WTC11 (cell line): ENCODE data around the gene DLG1. TPM values are rescaled to one million over a fixed set of nuclear protein-coding genes. Genes with fewer than 3 reads are reported as not detected.

Source experiments
- ATAC-seq: fragments of 200-7000 bp; cut with Tn5 transposase; 2 replicates; pipeline ENCODE4 v1.10.0; 2021; ENCODE audit warnings: mild to moderate bottlenecking, moderate library complexity
- CTCF ChIA-PET: fragments of 300-600 bp; sonication (Branson Sonifier 250); formaldehyde crosslinking; loops from one replicate; lab custom pipeline; 2021; ENCODE audit warnings: antibody characterized with exemption; lab: Charles Lee
- POLR2A ChIA-PET: fragments of 350-600 bp; sonication (Branson Sonifier 250); formaldehyde crosslinking; loops from one replicate; lab custom pipeline; 2021; ENCODE audit warnings: antibody characterized with exemption; lab: Charles Lee
- DNase-seq: peaks from one replicate; pipeline ENCODE4 v3.0.0; 2021; ENCODE audit warnings: low spot score
- H3K27ac Mint-ChIP-seq: 2 replicates; pipeline ENCODE4 v1.8.0; 2021; ENCODE audit warnings: mixed read lengths
- H3K27me3 Mint-ChIP-seq: 2 replicates; pipeline ENCODE4 v1.8.0; 2021; ENCODE audit warnings: low read depth, mild to moderate bottlenecking, moderate library complexity, mixed read lengths
- H3K36me3 Mint-ChIP-seq: 2 replicates; pipeline ENCODE4 v1.8.0; 2021; ENCODE audit warnings: mixed read lengths
- H3K4me1 Mint-ChIP-seq: 2 replicates; pipeline ENCODE4 v1.8.0; 2022; ENCODE audit warnings: mixed read lengths
- H3K4me3 Mint-ChIP-seq: 2 replicates; pipeline ENCODE4 v1.8.0; 2021; ENCODE audit warnings: mild to moderate bottlenecking, moderate library complexity, mixed read lengths
- H3K9me3 Mint-ChIP-seq: 2 replicates; pipeline ENCODE4 v1.8.0; 2021; ENCODE audit warnings: mixed read lengths
- AFF4 ChIP-seq: sonication (generic); formaldehyde crosslinking; IDR thresholded peaks from 2 replicates; pipeline ENCODE4 v1.8.1; 2023; ENCODE audit warnings: mild to moderate bottlenecking, missing genetic modification reagents, borderline replicate concordance
- ATF2 ChIP-seq: sonication (generic); formaldehyde crosslinking; IDR thresholded peaks from 2 replicates; pipeline ENCODE4 v1.8.1; 2022; ENCODE audit warnings: low read depth, missing genetic modification reagents, borderline replicate concordance
- KAT7 ChIP-seq: sonication (generic); formaldehyde crosslinking; IDR thresholded peaks from 2 replicates; pipeline ENCODE4 v1.8.1; 2023; ENCODE audit warnings: missing genetic modification reagents, mild to moderate bottlenecking, borderline replicate concordance
- SMAD3 ChIP-seq: sonication (generic); formaldehyde crosslinking; IDR thresholded peaks from 2 replicates; pipeline ENCODE4 v1.8.0; 2022; ENCODE audit warnings: missing genetic modification reagents, mild to moderate bottlenecking, borderline replicate concordance
- ZNF121 ChIP-seq: sonication (generic); formaldehyde crosslinking; IDR thresholded peaks from 2 replicates; pipeline ENCODE4 v1.8.0; 2023; ENCODE audit warnings: missing genetic modification reagents
- ZNF232 ChIP-seq: sonication (generic); formaldehyde crosslinking; IDR thresholded peaks from 2 replicates; pipeline ENCODE4 v1.8.0; 2022; ENCODE audit warnings: mild to moderate bottlenecking, missing genetic modification reagents
- ZNF281 ChIP-seq: sonication (generic); formaldehyde crosslinking; IDR thresholded peaks from 2 replicates; pipeline ENCODE4 v1.8.0; 2023; ENCODE audit warnings: mild to moderate bottlenecking, missing genetic modification reagents
- total RNA-seq: library from RNA; stranded (reverse); gene quantifications from 3 replicates; pipeline ENCODE4 v1.2.3, GENCODE V29; 2021
- TF ChIP-seq, protein P1 (sequence below): sonication (generic); formaldehyde crosslinking; IDR thresholded peaks from 2 replicates; pipeline ENCODE4 v1.8.1; 2023; ENCODE audit warnings: mild to moderate bottlenecking, missing genetic modification reagents
- TF ChIP-seq, protein P2 (sequence below): fragments of 250-450 bp; sonication (Bioruptor Pico); conservative IDR thresholded peaks from 2 replicates; pipeline ENCODE4 v1.9.0; 2021; ENCODE audit warnings: mild to moderate bottlenecking
- TF ChIP-seq, protein P3 (sequence below): fragments of 250-450 bp; sonication (Bioruptor Pico); IDR thresholded peaks from 2 replicates; pipeline ENCODE4 v1.9.0; 2021; ENCODE audit warnings: mild to moderate bottlenecking

Gene DLG1
- total RNA-seq, 1 experiment from 2014 or later = 81.1 TPM

DNA sequence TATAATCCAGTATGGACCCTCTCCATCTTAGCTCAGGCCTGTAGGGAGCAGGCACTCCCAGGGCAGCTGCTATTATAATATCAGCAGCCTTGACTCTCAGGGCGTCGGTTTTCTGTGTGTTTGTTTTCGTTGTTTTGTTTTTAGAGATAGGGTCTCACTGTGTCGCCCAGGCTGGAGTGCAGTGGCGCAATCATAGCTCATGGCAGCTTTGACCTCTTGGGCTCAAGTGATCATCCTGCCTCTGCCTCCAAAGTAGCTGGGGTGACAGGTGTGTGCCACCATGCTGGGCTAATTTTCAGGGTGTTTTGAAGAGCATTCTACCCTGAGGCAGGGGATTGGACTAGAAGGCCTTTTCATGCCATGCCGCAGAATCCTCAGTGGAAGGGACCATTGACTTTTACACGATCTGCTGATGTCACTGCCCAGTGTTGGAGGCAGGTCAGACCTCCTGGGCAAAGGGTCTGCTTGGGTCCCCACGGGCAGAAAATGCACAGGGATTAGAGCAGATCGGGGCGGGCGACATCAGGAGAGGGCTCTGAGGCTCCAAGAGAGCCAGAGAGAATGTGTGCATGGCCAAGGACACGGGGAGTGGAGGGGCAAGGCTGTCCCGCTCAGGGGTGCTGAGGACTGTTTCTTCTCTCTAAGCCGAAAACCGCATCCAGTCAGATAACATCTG, 276.5 kb downstream of the DLG1 start:
- no peak for DNase-seq
- peak; percentile 88 for TF ChIP-seq ZNF121 (CRISPR knock-in tag)
- TF ChIP-seq, protein P1, sequence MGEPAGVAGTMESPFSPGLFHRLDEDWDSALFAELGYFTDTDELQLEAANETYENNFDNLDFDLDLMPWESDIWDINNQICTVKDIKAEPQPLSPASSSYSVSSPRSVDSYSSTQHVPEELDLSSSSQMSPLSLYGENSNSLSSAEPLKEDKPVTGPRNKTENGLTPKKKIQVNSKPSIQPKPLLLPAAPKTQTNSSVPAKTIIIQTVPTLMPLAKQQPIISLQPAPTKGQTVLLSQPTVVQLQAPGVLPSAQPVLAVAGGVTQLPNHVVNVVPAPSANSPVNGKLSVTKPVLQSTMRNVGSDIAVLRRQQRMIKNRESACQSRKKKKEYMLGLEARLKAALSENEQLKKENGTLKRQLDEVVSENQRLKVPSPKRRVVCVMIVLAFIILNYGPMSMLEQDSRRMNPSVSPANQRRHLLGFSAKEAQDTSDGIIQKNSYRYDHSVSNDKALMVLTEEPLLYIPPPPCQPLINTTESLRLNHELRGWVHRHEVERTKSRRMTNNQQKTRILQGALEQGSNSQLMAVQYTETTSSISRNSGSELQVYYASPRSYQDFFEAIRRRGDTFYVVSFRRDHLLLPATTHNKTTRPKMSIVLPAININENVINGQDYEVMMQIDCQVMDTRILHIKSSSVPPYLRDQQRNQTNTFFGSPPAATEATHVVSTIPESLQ (CRISPR knock-in tag) = no peak
- Mint-ChIP-seq H3K9me3 (no peaks in the 10 kb centered on the region), H3K27me3 (no peaks in the 10 kb centered on the region), H3K4me3 (no peak overlapping the region), H3K27ac (no peak overlapping the region), H3K36me3 (no peaks in the 10 kb centered on the region), H3K4me1 (peaks cover 32% of the 10 kb centered on the region)
- ChIA-PET CTCF (interaction anchor here (1.0 to 2.9 kb wide), 5 partner anchors 9 to 52 kb away, joined by 3 to 18 read pairs (median 6); partner anchors contain the start of gene MELTF), POLR2A (no interaction called here)
- ATAC-seq = no peak

DNA sequence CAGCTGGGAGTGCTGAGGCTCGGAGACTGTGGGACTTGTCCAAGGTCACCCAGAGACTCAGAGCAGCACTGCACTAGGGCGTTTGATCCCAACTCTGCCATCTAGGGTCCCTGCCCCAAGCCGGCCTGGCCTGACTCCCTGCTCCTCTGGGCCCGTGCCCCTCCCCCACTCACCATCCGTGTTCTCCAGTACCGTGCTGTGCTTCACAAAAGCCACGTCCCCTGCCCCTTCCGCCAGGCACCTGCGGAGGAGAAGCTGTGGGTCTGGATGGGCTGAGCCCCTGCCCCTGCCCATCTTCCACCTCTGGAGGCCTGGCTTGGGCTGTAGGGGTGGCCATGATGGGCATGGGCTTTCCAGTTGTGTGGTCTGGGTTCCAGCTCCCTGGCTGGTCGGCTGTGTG, 277.2 kb downstream of the DLG1 start:
- no peak overlapping the region for H3K27ac Mint-ChIP-seq
- CTCF ChIA-PET = interaction anchor here (1.8 to 2.9 kb wide), 2 partner anchors 9 to 19 kb away, joined by 6 to 18 read pairs; partner anchors contain the start of gene MELTF
- H3K27me3 Mint-ChIP-seq = no peaks in the 10 kb centered on the region
- H3K4me1 Mint-ChIP-seq = peaks cover 32% of the 10 kb centered on the region
- peak; percentile 50 for DNase-seq
- no peaks in the 10 kb centered on the region for H3K36me3 Mint-ChIP-seq
- no peak overlapping the region for H3K4me3 Mint-ChIP-seq
- POLR2A ChIA-PET = no interaction called here
- H3K9me3 Mint-ChIP-seq = no peaks in the 10 kb centered on the region
- TF ChIP-seq ZNF281 (CRISPR knock-in tag) (peak; percentile 90; the same call in 1 of the 2 replicates), ZNF232 (CRISPR knock-in tag) (no peak), SMAD3 (CRISPR knock-in tag) (no peak)
- ATAC-seq = peak; percentile 65

DNA sequence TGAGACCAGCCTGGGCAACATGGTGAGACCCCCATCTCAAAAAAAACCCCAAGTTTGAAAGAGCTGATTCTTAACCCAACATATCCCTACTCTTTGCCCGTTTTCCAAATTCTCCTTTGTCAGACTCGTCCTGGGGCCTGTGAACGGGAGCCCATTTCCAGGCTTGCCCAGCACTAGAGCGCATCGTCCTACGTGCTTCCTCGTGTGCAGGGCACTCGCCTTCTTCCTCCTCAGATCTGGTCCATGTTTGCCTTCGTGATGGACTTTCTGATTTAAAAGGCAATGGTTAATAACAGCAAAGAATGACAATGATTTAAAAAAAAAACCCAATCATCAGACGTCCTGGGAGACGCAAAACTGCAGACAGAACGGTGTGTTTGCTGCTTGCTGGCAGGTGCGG, 278.9 kb downstream of the DLG1 start:
- Mint-ChIP-seq H3K4me1 (peaks cover 32% of the 10 kb centered on the region), H3K27me3 (no peaks in the 10 kb centered on the region; the same call in 1 of the 2 replicates), H3K36me3 (no peaks in the 10 kb centered on the region), H3K27ac (no peak overlapping the region), H3K9me3 (no peaks in the 10 kb centered on the region), H3K4me3 (no peak overlapping the region)
- no peak for ATAC-seq
- ChIA-PET POLR2A (no interaction called here), CTCF (interaction anchor here (1.2 kb wide), 1 partner anchor 10 kb away, joined by 5 read pairs; the partner anchor contains the start of gene MELTF)
- DNase-seq = no peak
- TF ChIP-seq KAT7 (CRISPR knock-in tag) (no peak), ATF2 (CRISPR knock-in tag) (no peak)

DNA sequence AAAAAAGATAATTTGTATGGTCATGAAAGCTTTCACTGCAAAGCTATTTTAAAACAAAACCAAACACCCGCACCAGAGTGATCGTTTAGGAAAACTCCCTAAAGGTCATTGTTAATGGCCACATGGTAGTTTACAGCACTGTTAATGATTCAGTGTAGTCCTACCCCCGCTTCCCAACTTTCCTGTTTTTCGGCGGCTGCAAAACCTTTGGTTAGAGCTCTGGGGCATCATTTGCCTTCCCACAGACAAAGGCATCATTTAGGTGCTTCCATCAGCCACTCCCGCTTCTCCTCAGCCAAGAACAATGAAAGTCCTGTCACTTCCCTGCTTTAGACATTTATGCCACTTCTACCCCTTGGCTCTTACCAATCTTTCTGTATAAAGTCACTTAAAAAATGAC, 279.4 kb downstream of the DLG1 start:
- DNase-seq (no peak), ATAC-seq (no peak)
- no peaks in the 10 kb centered on the region for H3K9me3 Mint-ChIP-seq
- peaks cover 32% of the 10 kb centered on the region for H3K4me1 Mint-ChIP-seq
- POLR2A ChIA-PET = no interaction called here
- no peak overlapping the region for H3K4me3 Mint-ChIP-seq
- H3K27me3 Mint-ChIP-seq = no peaks in the 10 kb centered on the region; the same call in 1 of the 2 replicates
- no peak overlapping the region for H3K27ac Mint-ChIP-seq
- H3K36me3 Mint-ChIP-seq = no peaks in the 10 kb centered on the region
- CTCF ChIA-PET = interaction anchor here (1.2 kb wide), 1 partner anchor 10 kb away, joined by 5 read pairs; the partner anchor contains the start of gene MELTF
- TF ChIP-seq AFF4 (CRISPR knock-in tag) = no peak
- TF ChIP-seq, protein P2, sequence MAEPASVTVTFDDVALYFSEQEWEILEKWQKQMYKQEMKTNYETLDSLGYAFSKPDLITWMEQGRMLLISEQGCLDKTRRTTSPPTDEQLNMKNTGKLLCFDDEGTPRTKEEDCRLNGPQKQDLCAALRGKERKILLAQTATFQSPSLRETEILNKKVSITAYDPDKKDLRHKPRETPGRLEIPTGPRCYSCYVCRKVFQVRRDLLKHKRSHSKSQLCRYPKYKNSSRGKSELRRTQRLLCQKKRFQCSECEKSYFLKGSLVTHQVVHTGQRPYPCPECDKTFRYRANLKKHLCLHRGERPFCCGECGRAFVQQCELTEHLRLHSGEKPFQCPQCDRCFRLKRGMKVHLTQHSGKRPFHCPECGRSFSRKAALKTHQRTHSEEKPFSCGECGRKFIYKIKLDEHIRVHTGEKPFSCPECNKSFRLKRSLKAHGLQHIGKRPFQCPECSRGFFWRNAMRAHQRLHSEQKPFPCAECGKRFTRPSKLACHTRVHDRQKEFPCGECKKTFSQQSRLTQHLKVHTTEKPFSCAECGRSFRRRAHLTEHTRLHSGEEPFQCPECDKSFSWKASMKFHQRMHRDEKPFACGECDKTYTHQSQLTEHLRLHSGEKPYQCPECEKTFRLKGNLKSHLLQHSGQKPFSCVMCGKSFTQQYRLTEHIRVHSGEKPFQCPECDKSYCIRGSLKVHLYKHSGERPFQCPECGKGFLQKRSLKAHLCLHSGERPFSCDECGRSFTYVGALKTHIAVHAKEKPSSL (CRISPR knock-in tag) = no peak
- TF ChIP-seq, protein P3, sequence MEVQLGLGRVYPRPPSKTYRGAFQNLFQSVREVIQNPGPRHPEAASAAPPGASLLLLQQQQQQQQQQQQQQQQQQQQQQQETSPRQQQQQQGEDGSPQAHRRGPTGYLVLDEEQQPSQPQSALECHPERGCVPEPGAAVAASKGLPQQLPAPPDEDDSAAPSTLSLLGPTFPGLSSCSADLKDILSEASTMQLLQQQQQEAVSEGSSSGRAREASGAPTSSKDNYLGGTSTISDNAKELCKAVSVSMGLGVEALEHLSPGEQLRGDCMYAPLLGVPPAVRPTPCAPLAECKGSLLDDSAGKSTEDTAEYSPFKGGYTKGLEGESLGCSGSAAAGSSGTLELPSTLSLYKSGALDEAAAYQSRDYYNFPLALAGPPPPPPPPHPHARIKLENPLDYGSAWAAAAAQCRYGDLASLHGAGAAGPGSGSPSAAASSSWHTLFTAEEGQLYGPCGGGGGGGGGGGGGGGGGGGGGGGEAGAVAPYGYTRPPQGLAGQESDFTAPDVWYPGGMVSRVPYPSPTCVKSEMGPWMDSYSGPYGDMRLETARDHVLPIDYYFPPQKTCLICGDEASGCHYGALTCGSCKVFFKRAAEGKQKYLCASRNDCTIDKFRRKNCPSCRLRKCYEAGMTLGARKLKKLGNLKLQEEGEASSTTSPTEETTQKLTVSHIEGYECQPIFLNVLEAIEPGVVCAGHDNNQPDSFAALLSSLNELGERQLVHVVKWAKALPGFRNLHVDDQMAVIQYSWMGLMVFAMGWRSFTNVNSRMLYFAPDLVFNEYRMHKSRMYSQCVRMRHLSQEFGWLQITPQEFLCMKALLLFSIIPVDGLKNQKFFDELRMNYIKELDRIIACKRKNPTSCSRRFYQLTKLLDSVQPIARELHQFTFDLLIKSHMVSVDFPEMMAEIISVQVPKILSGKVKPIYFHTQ (CRISPR knock-in tag) = no peak
